Hematopoietic multipotent progenitor cell treated with erythropoietin and hydrocortisone succinate and interleukin-3 and kit ligand, for 8 days (in vitro differentiated cells): ENCODE results near the gene PRRT2.
"Not testable (repeated sequence)": the region's sequence is repeated elsewhere in the genome, so short reads cannot be mapped to it uniquely, and the experiment has no call there.

Experiments used
- DNase-seq: peaks from one replicate; pipeline ENCODE4 v3.0.0-alpha.2; 2015

The PRRT2 gene

DNA sequence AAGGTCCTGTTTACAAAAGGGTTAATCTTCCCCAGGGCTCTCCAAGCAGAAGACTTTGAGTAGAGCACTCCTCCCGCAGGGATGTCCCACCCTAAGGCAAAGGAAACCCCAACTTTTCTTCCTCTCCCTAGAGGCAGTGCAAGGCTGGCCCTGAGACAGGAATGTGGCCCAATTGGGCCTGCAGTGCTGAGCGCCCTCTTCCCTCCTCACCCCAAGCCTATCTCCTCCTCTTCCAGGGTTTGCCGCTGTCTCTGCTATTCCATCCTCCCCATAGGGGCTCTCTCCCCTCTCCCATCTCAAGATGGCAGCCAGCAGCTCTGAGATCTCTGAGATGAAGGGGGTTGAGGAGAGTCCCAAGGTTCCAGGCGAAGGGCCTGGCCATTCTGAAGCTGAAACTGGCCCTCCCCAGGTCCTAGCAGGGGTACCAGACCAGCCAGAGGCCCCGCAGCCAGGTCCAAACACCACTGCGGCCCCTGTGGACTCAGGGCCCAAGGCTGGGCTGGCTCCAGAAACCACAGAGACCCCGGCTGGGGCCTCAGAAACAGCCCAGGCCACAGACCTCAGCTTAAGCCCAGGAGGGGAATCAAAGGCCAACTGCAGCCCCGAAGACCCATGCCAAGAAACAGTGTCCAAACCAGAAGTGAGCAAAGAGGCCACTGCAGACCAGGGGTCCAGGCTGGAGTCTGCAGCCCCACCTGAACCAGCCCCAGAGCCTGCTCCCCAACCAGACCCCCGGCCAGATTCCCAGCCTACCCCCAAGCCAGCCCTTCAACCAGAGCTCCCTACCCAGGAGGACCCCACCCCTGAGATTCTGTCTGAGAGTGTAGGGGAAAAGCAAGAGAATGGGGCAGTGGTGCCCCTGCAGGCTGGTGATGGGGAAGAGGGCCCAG lies 1.0 kb downstream of the PRRT2 start:
- DNase-seq = no peak

DNA sequence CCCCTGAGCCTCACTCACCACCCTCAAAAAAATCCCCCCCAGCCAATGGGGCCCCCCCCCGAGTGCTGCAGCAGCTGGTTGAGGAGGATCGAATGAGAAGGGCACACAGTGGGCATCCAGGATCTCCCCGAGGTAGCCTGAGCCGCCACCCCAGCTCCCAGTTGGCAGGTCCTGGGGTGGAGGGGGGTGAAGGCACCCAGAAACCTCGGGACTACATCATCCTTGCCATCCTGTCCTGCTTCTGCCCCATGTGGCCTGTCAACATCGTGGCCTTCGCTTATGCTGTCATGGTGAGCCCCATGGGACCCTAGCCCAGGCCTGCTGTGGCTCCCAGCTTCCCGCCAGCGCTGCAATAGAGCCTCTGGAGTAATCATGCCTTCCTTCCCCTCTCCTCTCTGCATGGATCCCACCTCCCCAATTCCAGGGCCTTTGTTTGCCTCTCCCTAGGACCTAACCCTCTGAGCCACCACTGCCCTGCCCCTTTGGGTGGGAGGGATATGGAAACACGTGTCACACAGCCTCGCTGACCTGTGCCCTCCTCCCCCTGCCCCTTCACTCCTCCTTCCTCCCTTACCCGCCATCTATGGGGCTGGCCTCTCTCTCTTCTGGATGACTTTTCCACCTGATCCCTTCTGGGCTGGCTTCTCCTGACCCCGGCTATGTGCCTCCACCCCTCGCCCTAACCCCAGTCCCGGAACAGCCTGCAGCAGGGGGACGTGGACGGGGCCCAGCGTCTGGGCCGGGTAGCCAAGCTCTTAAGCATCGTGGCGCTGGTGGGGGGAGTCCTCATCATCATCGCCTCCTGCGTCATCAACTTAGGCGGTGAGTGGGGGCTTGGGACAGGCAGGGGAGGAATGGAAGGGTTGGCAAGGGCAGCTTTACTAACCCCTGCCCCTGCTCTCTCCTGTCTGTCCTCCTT lies 1.9 kb downstream of the PRRT2 start:
- no peak for DNase-seq

DNA sequence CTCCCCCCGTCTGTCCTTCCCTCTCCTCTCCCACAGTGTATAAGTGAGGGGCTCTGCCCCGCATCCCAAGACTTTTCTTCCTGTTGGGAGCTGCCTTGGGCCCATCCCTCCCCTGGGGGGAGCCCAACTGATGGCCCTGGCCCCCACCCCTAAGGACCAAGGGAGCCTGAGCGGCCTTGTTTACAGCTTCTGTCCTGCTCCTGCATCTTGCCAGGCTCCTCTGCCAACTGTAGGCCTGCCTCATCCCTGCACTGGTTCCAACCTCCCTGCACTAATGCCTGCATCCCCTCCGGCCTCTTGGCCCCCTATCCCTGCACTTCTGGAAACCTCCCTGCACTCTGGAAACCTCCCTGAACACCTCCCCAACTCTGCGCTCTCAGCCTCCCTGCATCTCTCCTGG lies 2.6 kb downstream of the PRRT2 start:
- DNase-seq = no peak

DNA sequence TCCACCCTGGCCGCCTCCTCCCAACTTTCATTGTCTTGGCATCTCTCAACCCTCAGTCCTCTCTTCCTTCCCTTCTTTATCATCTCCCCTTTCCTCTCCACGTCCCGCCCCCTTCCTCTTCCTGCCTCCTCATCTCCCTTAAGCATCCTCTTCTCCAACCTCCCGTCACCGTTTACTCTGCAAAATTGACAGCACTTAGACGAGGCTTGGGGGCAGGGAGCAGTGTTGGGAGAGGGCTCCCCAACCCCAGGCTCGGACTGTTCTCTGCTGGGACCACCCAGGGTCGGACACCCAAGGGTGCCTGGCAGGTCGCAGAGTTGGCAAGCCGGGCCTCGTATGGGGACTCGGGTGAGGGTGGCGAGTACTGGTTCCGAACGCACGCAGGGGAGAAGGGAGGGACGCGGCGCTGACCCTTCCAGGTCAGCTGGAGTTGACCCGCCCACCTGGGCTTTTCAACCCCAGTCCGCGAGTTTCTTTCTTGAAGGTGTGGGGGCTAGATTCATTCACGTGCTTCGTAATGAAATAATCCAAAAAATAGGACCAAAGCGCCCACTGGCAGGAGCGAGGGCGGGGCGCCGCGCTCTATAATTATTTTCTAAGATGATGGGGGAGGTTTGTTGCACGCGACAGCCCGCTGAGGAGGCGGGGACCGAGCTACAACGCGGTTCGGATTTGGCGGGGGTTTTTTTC lies 3.2 kb downstream of the PRRT2 start:
- DNase-seq = no peak

DNA sequence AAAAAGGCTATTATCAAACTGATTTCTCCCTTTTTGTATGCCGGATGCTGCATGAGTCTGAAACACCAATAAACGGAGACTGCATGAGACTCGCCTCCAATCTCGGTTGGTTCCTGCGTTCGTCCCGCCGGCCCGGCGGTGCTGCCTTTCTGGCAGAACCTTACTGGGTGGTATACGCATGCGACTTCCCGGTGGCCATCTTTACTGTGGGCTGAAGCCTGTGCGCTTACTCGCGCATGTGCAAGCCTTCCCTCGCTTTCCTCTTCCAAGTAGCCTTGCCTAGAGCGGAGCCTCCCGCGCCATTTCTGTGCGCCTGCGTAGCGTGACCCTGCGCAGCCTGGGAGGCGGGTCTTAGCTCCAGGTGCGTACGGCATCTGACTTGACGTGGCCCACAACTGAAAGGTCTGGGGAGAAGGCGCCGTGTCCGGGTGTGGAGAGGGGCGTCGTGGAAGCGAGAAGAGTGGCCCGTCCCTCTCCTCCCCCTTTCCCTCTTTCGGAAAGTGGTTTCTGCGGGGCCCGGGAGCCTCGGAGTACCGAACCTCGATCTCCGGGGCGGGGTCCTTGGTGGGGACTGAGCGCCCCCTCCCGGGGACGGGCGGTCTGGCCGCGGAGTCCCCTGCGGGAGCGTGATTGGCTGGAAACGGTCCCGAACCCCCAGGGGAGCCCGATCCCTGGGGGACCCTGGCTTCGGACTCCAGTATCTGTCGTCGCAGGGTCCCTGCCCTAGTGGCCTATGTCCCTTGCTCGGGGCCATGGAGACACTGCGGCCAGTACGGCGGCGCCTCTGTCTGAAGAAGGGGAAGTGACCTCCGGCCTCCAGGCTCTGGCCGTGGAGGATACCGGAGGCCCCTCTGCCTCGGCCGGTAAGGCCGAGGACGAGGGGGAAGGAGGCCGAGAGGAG lies 4.0 kb downstream of the PRRT2 start, which contains the start of gene PAGR1:
Gene PAGR1, plus strand, starts transcription at position 360 of the 901 bp plus-strand sequence. Its CDS starts 374 bp downstream, at position 734.
- DNase-seq = peak; percentile 98

DNA sequence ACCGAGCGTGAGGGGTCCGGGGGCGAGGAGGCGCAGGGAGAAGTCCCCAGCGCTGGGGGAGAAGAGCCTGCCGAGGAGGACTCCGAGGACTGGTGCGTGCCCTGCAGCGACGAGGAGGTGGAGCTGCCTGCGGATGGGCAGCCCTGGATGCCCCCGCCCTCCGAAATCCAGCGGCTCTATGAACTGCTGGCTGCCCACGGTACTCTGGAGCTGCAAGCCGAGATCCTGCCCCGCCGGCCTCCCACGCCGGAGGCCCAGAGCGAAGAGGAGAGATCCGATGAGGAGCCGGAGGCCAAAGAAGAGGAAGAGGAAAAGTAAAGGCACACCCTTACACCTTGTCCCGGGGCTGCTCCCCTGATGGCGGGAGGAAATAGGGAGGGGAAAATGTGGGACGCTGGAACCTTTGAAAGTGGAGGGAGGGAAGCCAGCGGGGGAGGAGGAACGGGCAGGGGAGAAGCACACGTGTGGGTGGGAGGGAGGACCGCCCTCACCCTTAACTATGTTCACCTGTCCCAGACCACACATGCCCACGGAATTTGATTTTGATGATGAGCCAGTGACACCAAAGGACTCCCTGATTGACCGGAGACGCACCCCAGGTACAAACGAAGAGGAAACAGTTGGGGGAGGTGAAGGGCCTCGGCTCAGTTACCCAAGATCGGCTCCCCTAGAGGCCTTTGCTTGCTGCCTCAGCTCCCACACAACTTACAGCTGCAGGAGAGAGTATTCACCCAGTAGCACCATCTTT lies 4.9 kb downstream of the PRRT2 start:
- peak; percentile 68 for DNase-seq

DNA sequence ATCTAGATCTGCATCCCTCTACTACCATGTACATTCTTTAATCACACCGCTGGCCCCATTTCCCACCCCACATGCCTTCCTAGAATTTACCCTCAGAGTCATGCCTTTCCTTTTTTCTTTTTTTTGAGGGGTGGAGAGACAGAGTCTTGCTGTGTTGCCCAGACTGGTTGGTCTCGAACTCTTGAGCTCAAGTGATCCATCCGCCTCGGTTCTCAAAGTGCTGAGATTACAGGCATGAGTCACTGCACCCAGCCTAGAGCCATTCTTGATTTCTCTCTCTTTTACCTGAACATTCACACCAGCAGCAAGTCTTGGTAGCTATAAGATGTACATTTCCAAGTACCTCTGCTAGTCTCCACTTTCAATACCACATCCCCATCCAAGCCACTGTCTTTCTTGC lies 6.1 kb downstream of the PRRT2 start:
- no peak for DNase-seq

DNA sequence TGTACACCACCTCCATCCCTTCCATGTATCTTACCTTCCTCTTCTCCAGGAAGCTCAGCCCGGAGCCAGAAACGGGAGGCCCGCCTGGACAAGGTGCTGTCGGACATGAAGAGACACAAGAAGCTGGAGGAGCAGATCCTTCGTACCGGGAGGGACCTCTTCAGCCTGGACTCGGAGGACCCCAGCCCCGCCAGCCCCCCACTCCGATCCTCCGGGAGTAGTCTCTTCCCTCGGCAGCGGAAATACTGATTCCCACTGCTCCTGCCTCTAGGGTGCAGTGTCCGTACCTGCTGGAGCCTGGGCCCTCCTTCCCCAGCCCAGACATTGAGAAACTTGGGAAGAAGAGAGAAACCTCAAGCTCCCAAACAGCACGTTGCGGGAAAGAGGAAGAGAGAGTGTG lies 7.5 kb downstream of the PRRT2 start:
- DNase-seq = no peak

DNA sequence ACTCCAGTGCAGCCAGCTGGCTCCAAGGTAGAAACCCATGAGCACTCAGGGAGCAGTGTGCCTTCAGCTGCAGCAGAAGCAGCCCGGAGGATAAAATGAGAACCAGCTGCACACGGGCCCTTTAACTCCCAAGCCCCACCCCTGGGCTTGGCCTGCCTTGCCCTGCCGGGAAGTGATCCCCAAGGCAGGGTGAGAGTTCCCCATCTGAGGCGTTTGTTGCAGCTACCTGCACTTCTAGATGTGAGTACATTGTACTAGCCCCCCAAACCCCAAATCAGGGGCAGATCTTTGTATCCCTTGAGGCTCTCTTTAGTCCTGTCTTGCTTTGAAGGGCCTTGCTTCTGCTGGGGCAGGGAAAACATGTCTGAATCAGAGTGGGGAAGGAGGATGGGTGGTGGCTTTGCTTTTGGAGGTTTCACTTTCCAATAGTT lies 8.3 kb downstream of the PRRT2 start, which contains the start of gene MVP:
Gene MVP, plus strand, starts transcription at position 192 of the 431 bp plus-strand sequence. CDS start 10,088 bp downstream, outside the sequence.
- peak; percentile 54 for DNase-seq

DNA sequence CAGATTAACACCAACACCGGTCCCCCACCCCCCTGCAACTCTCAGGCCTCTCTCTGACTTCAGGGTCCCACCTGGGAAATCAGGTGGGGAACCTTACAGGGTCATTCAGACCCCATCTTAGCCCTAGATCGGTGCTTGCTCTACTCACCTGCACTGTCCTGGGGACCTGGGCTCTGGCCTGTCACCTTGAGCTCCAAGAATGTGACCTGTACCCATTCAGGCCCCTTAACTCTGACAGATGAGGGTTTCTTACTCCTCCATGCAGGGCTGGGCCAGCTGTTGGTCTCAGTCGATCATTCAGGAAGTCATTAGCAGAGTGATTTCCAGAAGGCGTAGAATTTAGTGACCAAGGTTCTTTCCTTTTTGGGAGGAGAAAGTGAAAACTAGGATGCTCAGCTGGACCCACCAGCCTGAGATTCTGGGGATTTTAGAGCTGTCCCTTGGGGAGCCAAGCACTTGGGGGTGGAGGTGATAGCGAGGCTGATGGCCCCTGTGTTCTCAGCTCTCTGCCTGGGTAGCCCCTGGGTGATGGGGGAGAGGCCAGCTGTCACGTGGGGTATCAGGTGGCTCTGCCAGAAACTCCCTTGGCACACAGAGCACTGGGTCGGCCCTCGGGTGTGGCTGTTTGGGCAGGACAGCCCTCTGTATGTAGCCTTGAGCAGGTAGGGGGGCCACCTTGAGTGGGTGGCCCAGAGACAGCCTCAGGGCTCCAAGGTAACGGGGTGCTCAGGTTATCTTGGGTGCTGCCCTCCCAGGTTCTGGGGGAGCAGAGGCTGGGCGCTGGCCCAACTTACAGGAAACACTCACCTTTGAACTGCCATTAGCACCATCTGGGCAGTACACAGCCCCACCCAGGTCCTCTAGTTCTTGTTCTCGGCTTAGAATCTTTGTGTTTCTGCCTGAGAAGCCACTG lies 9.0 kb downstream of the PRRT2 start:
- DNase-seq = no peak

DNA sequence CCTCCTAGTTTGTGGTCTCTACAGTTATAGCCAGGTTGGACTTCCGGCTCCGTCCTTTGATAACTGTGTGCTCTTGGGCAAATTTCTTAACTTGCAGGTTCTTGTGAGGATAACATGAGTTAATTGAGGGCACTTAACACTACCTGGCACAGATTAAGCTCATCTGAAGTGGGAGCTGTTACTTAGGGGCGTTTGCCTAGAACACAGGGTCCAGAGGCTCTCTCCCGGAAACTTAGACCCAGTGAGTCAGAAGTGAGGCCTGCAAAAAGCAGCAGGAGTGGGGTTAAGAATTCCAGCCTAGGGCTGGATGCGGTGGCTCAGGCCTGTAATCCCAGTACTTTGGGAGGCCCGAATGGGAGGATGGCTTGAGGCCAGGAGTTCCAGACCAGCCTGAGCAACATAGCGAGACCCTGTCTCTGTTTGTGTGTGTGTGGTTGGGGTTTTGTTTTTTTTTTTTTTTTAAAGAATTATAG lies 9.7 kb downstream of the PRRT2 start:
- no peak for DNase-seq

DNA sequence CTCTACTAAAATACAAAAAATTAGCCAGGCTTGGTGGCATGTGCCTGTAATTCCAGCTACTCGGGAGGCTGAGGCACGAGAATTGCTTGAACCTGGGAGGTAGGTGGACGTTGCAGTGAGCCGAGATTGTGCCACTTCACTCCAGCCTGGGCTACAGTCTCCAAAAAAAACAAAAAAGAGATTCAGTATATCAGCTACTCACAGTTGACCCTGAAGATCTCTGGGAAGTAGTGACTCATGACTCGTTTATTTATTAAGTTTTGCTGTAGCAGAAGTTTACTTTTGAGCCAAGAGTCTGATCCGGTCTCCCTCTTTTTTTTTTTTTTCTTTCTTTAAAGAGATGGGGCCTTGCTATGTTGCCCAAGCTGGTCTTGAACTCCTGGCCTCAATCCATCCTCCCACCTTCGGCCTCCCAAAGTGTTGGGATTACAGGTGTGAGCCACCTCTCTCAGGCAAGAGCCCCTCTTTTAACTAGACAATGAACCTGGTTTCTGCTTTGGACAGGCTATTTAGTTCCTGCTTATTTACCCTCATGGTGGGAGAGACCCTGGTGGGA lies 12.7 kb downstream of the PRRT2 start:
- DNase-seq = no peak

DNA sequence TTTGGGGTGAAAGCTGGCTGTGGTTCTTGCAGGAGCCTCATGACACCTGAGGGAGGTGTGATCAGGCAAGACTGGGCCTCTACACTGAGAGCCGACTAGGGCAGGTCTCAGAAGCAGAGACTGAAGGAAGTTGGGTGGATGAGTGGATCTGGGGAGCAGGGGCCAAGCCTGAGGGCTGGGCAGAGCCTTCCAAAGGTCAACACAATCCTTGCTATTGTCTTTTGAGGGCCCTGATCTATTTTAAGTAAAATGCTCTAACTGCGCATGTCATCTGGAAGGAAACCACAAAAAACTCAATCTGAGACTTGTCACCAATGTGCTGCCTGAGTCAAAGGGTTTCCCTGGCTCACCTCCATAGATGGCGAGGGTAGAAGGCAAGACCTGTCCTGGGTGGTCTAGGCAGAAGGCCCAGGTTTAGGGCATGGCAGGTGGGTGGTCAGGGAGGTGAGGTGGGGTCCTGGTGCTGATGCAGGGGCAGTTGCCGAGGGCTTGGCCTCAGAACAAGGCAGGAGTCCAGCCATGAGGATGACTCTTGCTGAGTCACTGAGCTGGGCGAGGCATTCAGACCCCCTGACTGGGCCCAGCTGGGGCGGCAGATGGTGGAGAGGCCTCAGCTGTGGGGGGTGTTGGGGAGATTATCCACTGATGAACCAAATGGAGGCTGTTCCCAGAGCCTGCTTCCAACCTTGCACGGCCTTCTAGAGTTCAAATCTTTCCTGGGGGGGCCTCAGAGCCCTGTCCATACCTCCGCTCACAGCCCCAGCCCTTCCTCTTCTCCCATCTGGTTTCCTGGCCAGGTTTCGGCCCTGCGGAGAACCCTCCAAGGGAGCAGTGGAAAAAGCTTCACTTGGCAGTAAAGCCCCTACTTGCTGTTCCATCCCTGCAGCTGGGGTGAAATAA lies 13.4 kb downstream of the PRRT2 start:
- DNase-seq = no peak

DNA sequence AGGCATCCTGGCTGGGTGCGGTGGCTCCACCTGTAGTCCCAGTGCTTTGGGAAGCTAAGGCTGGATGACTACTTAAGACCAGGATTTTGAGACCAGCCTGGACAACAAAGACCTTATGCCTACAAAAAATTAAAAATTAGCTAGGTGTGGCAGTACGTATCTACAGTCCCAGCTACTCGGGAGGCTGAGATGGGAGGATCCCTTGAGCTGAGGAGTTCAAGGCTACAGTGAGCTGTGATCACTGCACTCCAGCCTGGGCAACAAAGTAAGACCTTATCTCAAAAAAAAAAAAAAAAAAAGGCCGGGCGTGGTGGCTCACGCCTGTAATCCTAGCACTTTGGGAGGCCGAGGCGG lies 14.3 kb downstream of the PRRT2 start:
- DNase-seq = no peak

DNA sequence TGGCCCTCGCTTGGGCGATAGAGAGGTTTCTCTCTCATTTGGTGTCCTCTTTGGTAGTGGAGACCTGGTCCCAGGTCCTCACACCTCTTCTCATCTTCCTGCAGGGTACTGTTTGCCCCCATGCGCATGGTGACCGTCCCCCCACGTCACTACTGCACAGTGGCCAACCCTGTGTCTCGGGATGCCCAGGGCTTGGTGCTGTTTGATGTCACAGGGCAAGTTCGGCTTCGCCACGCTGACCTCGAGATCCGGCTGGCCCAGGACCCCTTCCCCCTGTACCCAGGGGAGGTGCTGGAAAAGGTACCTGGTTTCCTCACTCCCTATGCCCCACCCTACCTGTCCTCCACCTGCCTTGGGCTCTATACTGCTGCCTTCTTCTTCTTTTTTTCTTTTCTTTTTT lies 18.8 kb downstream of the PRRT2 start:
- no peak for DNase-seq

DNA sequence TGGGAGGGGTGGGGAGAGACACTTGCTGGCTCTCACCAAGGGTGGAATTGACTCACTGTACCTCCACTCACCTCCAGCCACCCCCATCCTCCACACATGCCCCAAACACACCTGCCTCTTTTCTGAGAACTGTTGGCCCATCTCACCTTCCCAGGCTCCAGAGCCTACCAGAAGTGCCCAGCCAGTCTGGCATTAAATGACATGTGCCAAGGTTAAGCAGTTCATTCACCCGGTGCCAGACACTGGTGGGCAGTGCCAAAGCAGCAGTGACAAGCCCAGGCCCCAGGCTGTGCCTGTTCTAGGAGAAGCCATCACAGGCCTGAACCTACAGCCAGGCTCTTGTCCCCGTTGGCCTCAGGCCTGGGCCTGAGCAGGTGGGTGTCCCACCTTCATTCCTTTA lies 19.5 kb downstream of the PRRT2 start:
- no peak for DNase-seq

DNA sequence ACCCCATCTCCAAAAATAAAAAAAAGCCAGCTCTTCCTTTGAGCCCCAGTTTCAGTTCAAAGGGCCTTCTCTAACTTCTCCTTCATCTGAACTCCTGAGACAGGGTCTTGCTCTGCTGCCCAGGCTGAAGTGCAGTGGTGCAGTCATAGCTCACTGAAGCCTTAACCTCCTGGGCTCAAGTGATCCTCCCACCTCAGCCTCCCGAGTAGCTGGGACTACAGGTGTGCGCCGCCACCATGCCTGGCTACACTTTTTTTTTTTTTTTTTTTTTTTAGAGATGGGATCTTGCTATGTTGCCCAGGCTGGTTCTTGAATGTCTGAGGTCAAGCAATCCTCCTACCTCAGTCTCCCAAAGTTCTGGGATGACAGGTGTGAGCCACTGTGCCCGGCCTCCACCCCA lies 21.2 kb downstream of the PRRT2 start:
- DNase-seq = not testable (repeated sequence)

DNA sequence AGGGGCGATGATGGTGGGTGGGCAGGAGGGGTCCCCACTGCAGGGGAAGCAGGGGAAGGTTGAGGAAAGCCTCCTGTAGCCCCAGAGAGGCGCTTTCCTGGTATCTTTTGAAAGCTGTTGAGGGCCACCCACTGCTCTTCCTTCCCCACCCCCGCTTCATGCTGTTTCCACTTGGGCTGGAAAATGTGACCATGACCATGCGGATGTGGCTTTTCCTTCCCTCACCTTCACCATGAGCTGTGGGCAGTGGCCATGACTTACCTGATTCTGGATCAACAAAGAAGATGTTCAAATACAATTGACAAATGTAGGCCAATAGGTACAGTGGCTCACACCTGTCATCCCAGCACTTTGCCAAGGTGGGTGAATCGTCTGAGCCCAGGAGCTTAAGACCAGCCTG lies 22.1 kb downstream of the PRRT2 start:
- DNase-seq = no peak
